IPS-NIHi11 (cell line): ENCODE measurements around the gene SPG7.
A peak's percentile ranks its signal among the peaks of the same experiment; 100 is the strongest.

Experiments
- DNase-seq: peaks from one replicate; pipeline ENCODE4 v3.0.0; 2012; ENCODE audit warnings: mixed read lengths, low spot score

Gene SPG7

GRCh38 chr16:89600427-89600826 lies 92.2 kb downstream of the SPG7 start:
- DNase-seq = no peak

GRCh38 chr16:89600956-89601355 lies 92.8 kb downstream of the SPG7 start:
- DNase-seq = no peak

- DNase-seq = no peak
These were observed 93.7 kb downstream of the SPG7 start for GRCh38 chr16:89601906-89602272.

- peak; percentile 94 for DNase-seq
These were observed 94.2 kb downstream of the SPG7 start for GRCh38 chr16:89602273-89602951.

- peak; percentile 66 for DNase-seq
These were observed 94.9 kb downstream of the SPG7 start for GRCh38 chr16:89602952-89603590.

- peak; percentile 38 for DNase-seq
These were observed 96.6 kb downstream of the SPG7 start for GRCh38 chr16:89604764-89605163.

GRCh38 chr16:89605186-89605970 lies 97.2 kb downstream of the SPG7 start:
- DNase-seq = no peak

- DNase-seq = no peak
These were observed 97.8 kb downstream of the SPG7 start for GRCh38 chr16:89606006-89606405.
